ENCODE measurements around the gene CCDC110. TPM values are rescaled to one million over a fixed set of nuclear protein-coding genes. Genes with fewer than 3 reads are reported as not detected.
"Not testable (repeated sequence)": the region's sequence is repeated elsewhere in the genome, so short reads cannot be mapped to it uniquely, and the experiment has no call there.

CCDC110 gene
- total RNA-seq = 0.49 and 0.73 TPM in 2 replicates

GRCh38 chr4:185471235-185472102 is at the start of gene CCDC110:
CCDC110 (minus strand) TSS chr4:185471733; CDS start chr4:185471683, 50 bp downstream.
- DNase-seq (ENCODE audit: low read depth, low spot score) = peak; percentile 74

- DNase-seq (ENCODE audit: low read depth, low spot score) = peak; percentile 73
Observed at GRCh38 chr4:185520119-185520518, 48.6 kb upstream of the CCDC110 start.

- DNase-seq (ENCODE audit: low read depth, low spot score) = no peak
Observed at GRCh38 chr4:185518494-185518893, 47.0 kb upstream of the CCDC110 start.

- no peak for DNase-seq (ENCODE audit: low read depth, low spot score)
Observed at GRCh38 chr4:185518069-185518468, 46.5 kb upstream of the CCDC110 start.

- no peak for DNase-seq (ENCODE audit: low read depth, low spot score)
Observed at GRCh38 chr4:185515248-185515647, 43.7 kb upstream of the CCDC110 start.

- no peak for DNase-seq (ENCODE audit: low read depth, low spot score)
Observed at GRCh38 chr4:185514182-185514697, 42.7 kb upstream of the CCDC110 start.

- DNase-seq (ENCODE audit: low read depth, low spot score) = peak; percentile 85
Observed at GRCh38 chr4:185513489-185514181, 42.1 kb upstream of the CCDC110 start.

GRCh38 chr4:185512516-185512915 is 41.0 kb upstream of the CCDC110 start:
- DNase-seq (ENCODE audit: low read depth, low spot score) = no peak

GRCh38 chr4:185511243-185511642 is 39.7 kb upstream of the CCDC110 start:
- not testable (repeated sequence) for DNase-seq (ENCODE audit: low read depth, low spot score)

GRCh38 chr4:185510806-185511205 is 39.3 kb upstream of the CCDC110 start:
- no peak for DNase-seq (ENCODE audit: low read depth, low spot score)

- no peak for DNase-seq (ENCODE audit: low read depth, low spot score)
Observed at GRCh38 chr4:185508181-185508580, 36.6 kb upstream of the CCDC110 start.

GRCh38 chr4:185506422-185506821 is 34.9 kb upstream of the CCDC110 start:
- no peak for DNase-seq (ENCODE audit: low read depth, low spot score)

- DNase-seq (ENCODE audit: low read depth, low spot score) = no peak
Observed at GRCh38 chr4:185504098-185505047, 32.8 kb upstream of the CCDC110 start.

GRCh38 chr4:185502386-185502785 is 30.9 kb upstream of the CCDC110 start:
- no peak for DNase-seq (ENCODE audit: low read depth, low spot score)

GRCh38 chr4:185500576-185500975 is 29.0 kb upstream of the CCDC110 start:
- DNase-seq (ENCODE audit: low read depth, low spot score) = no peak

GRCh38 chr4:185500035-185500434 is 28.5 kb upstream of the CCDC110 start:
- DNase-seq (ENCODE audit: low read depth, low spot score) = no peak

- no peak for DNase-seq (ENCODE audit: low read depth, low spot score)
Observed at GRCh38 chr4:185488650-185489049, 17.1 kb upstream of the CCDC110 start.

- no peak for DNase-seq (ENCODE audit: low read depth, low spot score)
Observed at GRCh38 chr4:185481401-185481800, 9.9 kb upstream of the CCDC110 start.

- DNase-seq (ENCODE audit: low read depth, low spot score) = no peak
Observed at GRCh38 chr4:185480016-185480732, 8.6 kb upstream of the CCDC110 start.

GRCh38 chr4:185479507-185479971 is 8.0 kb upstream of the CCDC110 start:
- no peak for DNase-seq (ENCODE audit: low read depth, low spot score)

Data from pulmonary artery endothelial cell (primary cell).